ENCODE results near the gene ALAS1.

GRCh38 chr3:52226229-52226817 lies 28.4 kb downstream of the ALAS1 start:
- TF ChIP-seq FOXA1 (IDR thresholded peaks at IDR 0.05) (no peak), L3MBTL2 (conservative IDR thresholded peaks at IDR 0.05) (no peak), CTBP1 (IDR thresholded peaks at IDR 0.05; ENCODE audit: borderline replicate concordance) (no peak), TARDBP (IDR thresholded peaks at IDR 0.05) (no peak), SP1 (IDR thresholded peaks at IDR 0.05) (no peak), ARNT (IDR thresholded peaks at IDR 0.05) (no peak), ELF4 (IDR thresholded peaks at IDR 0.05) (no peak), FOXM1 (IDR thresholded peaks at IDR 0.05; ENCODE audit: borderline replicate concordance) (no peak), LEF1 (IDR thresholded peaks at IDR 0.05; ENCODE audit: borderline replicate concordance) (no peak)
